ENCODE measurements around the gene DMRT1.

The DMRT1 gene

DNA sequence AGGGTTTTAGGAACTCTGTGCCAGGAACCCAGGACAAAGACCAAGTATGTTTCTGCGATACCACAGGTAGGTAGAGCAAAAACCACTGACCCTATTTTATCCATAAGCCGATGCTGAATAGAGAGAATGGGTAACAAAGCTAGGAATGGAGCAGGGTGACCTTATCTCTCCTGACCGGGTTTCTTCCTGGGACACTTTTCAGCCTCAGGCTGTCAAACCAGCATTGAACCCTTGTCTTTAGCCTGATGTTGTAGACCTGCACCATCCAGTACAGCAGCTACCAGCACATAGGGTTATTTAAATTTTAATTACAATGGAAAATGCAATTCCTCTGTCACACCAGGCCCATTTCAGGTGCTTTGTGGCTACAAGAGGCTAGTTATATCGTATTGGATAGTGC lies 91.9 kb downstream of the DMRT1 start:
- no peak for DNase-seq (ENCODE audit: low read depth)
- H3K4me3 ChIP-seq (ENCODE audit: low read depth, low read length): no peak overlapping the region
- TF ChIP-seq, protein P1, sequence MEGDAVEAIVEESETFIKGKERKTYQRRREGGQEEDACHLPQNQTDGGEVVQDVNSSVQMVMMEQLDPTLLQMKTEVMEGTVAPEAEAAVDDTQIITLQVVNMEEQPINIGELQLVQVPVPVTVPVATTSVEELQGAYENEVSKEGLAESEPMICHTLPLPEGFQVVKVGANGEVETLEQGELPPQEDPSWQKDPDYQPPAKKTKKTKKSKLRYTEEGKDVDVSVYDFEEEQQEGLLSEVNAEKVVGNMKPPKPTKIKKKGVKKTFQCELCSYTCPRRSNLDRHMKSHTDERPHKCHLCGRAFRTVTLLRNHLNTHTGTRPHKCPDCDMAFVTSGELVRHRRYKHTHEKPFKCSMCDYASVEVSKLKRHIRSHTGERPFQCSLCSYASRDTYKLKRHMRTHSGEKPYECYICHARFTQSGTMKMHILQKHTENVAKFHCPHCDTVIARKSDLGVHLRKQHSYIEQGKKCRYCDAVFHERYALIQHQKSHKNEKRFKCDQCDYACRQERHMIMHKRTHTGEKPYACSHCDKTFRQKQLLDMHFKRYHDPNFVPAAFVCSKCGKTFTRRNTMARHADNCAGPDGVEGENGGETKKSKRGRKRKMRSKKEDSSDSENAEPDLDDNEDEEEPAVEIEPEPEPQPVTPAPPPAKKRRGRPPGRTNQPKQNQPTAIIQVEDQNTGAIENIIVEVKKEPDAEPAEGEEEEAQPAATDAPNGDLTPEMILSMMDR (IDR thresholded peaks at IDR 0.05; ENCODE audit: control insufficient read depth, extremely low read depth, insufficient read depth): no peak

DNA sequence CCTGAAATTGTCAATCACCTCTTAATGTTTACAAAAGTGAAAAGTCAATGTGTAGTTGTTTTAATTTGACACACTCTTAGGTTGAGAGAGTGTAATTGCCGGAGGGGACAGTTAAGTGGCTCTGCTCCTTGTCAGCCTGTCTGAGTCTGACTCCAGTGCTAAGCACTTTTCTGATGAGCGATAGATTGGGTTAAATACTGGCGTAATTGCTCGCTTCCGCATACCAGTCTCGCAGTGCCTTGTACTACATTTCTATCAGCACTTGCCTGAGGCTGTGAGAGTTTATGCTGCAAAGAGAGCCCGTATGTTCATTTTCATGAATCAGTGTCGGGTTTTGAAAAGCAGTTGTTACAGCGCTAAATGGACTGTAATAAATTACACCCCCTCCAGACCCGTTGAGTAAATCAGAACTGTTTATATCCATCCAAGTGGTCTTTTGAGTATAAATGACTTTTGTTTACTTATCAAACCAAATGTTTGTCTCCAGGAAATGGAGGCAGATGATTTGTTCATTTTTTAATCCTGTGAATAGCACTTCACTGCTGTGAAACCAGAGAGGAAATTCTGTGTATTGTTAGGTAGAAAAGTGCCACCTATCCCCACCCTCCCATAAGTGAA lies 94.0 kb downstream of the DMRT1 start:
- no peak for DNase-seq (ENCODE audit: low read depth)
- TF ChIP-seq, protein P1 (IDR thresholded peaks at IDR 0.05; ENCODE audit: control insufficient read depth, extremely low read depth, insufficient read depth): no peak

DNA sequence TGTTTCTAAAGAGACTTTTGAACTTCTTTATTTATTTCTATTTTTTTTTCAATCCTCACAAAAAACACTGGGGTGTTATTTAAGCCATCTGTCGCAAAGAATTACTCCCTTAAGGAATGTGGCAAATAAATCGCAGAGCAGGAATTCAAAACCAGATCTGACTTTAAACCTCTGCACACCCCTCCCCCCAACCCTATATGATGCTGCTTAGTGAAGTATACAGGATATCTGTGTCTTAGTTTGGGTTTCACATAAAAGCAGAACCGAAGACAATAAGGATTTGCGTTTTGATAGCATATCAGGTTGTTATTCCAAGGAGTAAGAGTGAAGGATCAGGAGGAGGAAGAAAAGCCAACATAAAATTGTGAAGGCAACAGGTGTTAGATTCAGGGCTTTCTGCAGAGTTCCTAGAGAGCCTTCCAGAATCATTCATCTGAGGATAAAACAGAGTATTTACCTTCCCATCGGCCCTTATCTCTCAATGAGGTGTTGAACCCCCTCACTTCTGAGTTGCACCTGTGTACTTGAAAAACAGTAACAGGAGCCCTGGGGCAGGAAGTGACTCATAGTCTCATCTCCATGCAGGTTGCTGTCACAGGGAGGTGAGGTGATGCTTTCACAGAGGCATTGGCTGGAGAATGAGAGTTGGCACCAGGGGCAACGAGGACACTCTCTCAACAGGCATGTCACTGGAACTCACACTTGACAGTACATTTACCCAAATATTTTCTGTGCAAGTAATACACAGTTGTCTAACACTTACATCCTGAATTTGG lies 101.5 kb downstream of the DMRT1 start:
- H3K4me3 ChIP-seq (ENCODE audit: low read depth, low read length): no peak overlapping the region
- TF ChIP-seq, protein P1 (IDR thresholded peaks at IDR 0.05; ENCODE audit: control insufficient read depth, extremely low read depth, insufficient read depth): no peak
- DNase-seq (ENCODE audit: low read depth): no peak

More for the DNA sequence above, 94.0 kb downstream of the DMRT1 start:
- H3K4me3 ChIP-seq (ENCODE audit: low read depth, low read length): no peak overlapping the region

DNA sequence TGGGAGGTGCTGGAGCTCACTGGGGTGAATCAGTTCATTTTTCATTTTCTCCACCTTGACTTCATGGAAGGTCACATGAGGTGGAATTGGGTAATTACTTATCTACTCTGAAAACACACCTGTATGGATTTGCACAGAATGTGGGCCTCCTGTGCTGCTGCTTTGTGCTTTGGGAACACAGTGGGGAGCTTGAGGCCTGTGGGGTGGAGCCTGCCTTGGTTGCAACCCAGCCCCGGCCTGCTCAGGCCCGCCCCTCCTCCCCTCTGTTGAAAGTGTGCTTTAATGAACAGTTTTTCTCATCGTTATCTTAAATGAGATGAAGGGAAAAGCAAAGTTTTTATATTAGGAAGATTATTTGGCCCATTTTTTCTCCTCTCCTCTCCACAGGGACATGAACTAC lies 106.5 kb downstream of the DMRT1 start:
- TF ChIP-seq, protein P1 (IDR thresholded peaks at IDR 0.05; ENCODE audit: control insufficient read depth, extremely low read depth, insufficient read depth): no peak
- H3K4me3 ChIP-seq (ENCODE audit: low read depth, low read length): no peak overlapping the region
- DNase-seq (ENCODE audit: low read depth): no peak

DNA sequence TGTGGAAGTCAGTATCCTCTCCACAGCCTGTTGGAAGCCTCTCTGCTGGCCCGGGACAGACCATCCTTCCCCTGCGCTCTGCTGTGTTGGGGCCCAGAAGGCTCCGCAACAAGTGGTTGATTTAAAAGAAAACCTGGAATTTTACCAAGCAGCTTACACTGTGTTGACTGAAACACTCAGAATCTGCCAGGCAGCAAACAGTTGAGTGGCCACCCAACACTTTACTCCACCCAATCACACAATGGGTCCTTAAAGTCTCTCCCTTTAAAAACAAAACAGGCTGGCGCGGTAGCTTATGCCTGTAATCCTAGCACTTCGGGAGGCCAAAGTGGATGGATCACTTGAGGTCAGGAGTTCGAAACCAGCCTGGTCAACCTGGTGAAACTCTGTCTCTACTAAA lies 107.0 kb downstream of the DMRT1 start:
- no peak overlapping the region for H3K4me3 ChIP-seq (ENCODE audit: low read depth, low read length)
- no peak for DNase-seq (ENCODE audit: low read depth)
- TF ChIP-seq, protein P1 (IDR thresholded peaks at IDR 0.05; ENCODE audit: control insufficient read depth, extremely low read depth, insufficient read depth): no peak

DNA sequence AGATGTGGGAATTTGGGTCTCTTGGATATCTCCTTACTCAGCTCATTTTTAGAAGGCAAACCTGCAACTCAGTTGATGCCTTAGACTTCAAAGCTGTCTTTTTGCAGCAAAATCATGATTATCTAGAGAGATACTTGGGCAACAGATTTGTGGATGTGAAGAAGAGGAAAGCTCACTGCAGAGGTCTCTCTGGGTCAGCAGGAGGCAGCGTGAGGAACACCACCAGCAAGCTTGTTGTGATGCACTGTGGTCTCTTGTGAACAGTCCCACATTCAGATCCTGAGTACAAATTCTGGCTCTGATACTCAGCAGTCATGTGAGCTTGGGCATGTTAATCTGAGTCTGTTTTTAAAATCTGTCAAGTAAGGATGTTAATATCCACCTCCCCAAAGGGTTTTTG lies 108.6 kb downstream of the DMRT1 start:
- DNase-seq (ENCODE audit: low read depth): no peak
- TF ChIP-seq, protein P1 (IDR thresholded peaks at IDR 0.05; ENCODE audit: control insufficient read depth, extremely low read depth, insufficient read depth): no peak

More for the DNA sequence above, 108.6 kb downstream of the DMRT1 start:
- H3K4me3 ChIP-seq (ENCODE audit: low read depth, low read length): no peak overlapping the region
